K562 (cell line): ENCODE results near the gene SH3BGRL2. TPM values are rescaled to one million over a fixed set of nuclear protein-coding genes. Genes with fewer than 3 reads are reported as not detected.
A peak's percentile ranks its signal among the peaks of the same experiment; 100 is the strongest.

Experiments used
- CREB1 ChIP-seq, 2 experiments: sonication (generic) in 1 of 2; formaldehyde crosslinking in 1 of 2; IDR thresholded peaks; 2 replicates each; pipeline versions ENCODE4 v1.6.1 to v1.8.0; 2012 to 2022; ENCODE audit warnings: inconsistent platforms in 1 of 2, mild to moderate bottlenecking in 1 of 2, missing genetic modification reagents in 1 of 2, moderate library complexity in 1 of 2
- E2F4 ChIP-seq: sonication (generic); formaldehyde crosslinking; IDR thresholded peaks from 2 replicates; pipeline ENCODE4 v1.8.0; 2022; ENCODE audit warnings: mild to moderate bottlenecking, low read depth, missing genetic modification reagents
- ELK3 ChIP-seq: fragments of 450-650 bp; formaldehyde crosslinking; IDR thresholded peaks from 2 replicates; pipeline ENCODE4 v1.4.0; 2020; ENCODE audit warnings: mild to moderate bottlenecking
- LEF1 ChIP-seq: fragments of 450-650 bp; IDR thresholded peaks from 2 replicates; pipeline ENCODE4 v1.6.1; 2016; ENCODE audit warnings: mild to moderate bottlenecking
- PBX2 ChIP-seq, 2 experiments: IDR thresholded peaks in 1 of 2; conservative IDR thresholded peaks in 1 of 2; 2 replicates each; pipeline ENCODE4 v1.6.1; 2016; ENCODE audit warnings: low read depth in 2 of 2, mild to moderate bottlenecking in 1 of 2, missing compliant biosample characterization in 1 of 2, missing genetic modification characterization in 1 of 2, moderate library complexity in 1 of 2
- POLR3G ChIP-seq: IDR thresholded peaks from 2 replicates; pipeline ENCODE4 v1.6.1; 2011; ENCODE audit not compliant: insufficient read length, insufficient replicate concordance; ENCODE audit errors: extremely low read depth
- RBM14 ChIP-seq: fragments of 200-400 bp; formaldehyde crosslinking; IDR thresholded peaks from 2 replicates; pipeline ENCODE4 v1.6.1; 2018; ENCODE audit warnings: low read depth, mild to moderate bottlenecking, low read length, moderate library complexity, borderline replicate concordance; ENCODE audit not compliant: insufficient read depth
- TAL1 ChIP-seq: fragments of 450-650 bp; IDR thresholded peaks from 2 replicates; pipeline ENCODE4 v1.6.1; 2016; ENCODE audit warnings: mild to moderate bottlenecking
- TARDBP ChIP-seq: fragments of 450-650 bp; IDR thresholded peaks from 2 replicates; pipeline ENCODE4 v1.6.1; 2016
- ZC3H8 ChIP-seq: fragments of 450-650 bp; IDR thresholded peaks from 2 replicates; pipeline ENCODE4 v1.6.1; 2017
- ZNF197 ChIP-seq: fragments of 200-800 bp; sonication (Bioruptor generic); IDR thresholded peaks from 2 replicates; pipeline ENCODE4 v1.6.1; 2016; ENCODE audit warnings: low read depth, missing genetic modification characterization, missing compliant biosample characterization
- ZNF217 ChIP-seq: sonication (generic); formaldehyde crosslinking; IDR thresholded peaks from 2 replicates; pipeline ENCODE4 v1.8.0; 2022; ENCODE audit warnings: mild to moderate bottlenecking, missing genetic modification reagents
- ZNF318 ChIP-seq, 2 experiments: fragments of 450-650 bp; IDR thresholded peaks; 2 replicates each; pipeline ENCODE4 v1.6.1; 2016; ENCODE audit warnings: mild to moderate bottlenecking in 2 of 2, borderline replicate concordance in 1 of 2, low read depth in 1 of 2, moderate library complexity in 1 of 2
- ZSCAN32 ChIP-seq: fragments of 450-650 bp; formaldehyde crosslinking; IDR thresholded peaks from 2 replicates; pipeline ENCODE4 v1.4.0; 2020; ENCODE audit warnings: mild to moderate bottlenecking, moderate library complexity
- polyA plus RNA-seq, 8 experiments: library from polyadenylated mRNA; depleted of rRNA in 4 of 8; stranded (reverse) in 5 of 8; unstranded in 3 of 8; fragments of >200 nt; fragmentation: Nextera tagmentation in 2 of 8; fragmentation: Illumina TruSeq in 1 of 8; extraction: Ambion mirVana in 2 of 8; extraction: Trizol in 1 of 8; gene quantifications; 2 replicates each; pipeline versions ENCODE4 v1.2.1 to v1.2.3, GENCODE V29; 2011 to 2014; ENCODE audit warnings: inconsistent platforms in 1 of 8, missing spikeins in 1 of 8
- total RNA-seq, 7 experiments: library from RNA; depleted of rRNA in 6 of 7; stranded (reverse); fragments of >200 nt in 6 of 7; fragmentation: Illumina TruSeq in 2 of 7; extraction: Trizol in 2 of 7; gene quantifications; 2 replicates each; pipeline versions ENCODE4 v1.2.1 to v1.2.3, GENCODE V29; 2011 to 2021; ENCODE audit warnings: low replicate concordance in 1 of 7

SH3BGRL2 gene
- total and polyA plus RNA-seq, 9 of the 15 experiments (the other 6 are each of a cell fraction or from before 2014, with no cell fraction given), result 4.4 to 12.1 (median 7.3) TPM

GRCh38 chr6:79604583-79605037 lies 26.5 kb upstream of the SH3BGRL2 start (continued):
- no peak for TF ChIP-seq ELK3 (CRISPR knock-in tag)
- no peak for TF ChIP-seq E2F4 (CRISPR knock-in tag)
- TF ChIP-seq ZC3H8, result no peak
- no peak for TF ChIP-seq RBM14
- no peak for TF ChIP-seq ZSCAN32 (CRISPR knock-in tag)
- no peak for TF ChIP-seq POLR3G
- TF ChIP-seq PBX2 (CRISPR knock-in tag; IDR thresholded peaks at IDR 0.05; ENCODE audit: low read depth), result no peak
- TF ChIP-seq PBX2 (tag; conservative IDR thresholded peaks at IDR 0.05; ENCODE audit: low read depth), result peak; percentile 32; the same call in 1 of the 2 replicates
- peak; percentile 97 for TF ChIP-seq TAL1
- peak; percentile 68; the same call in 1 of the 2 replicates for TF ChIP-seq CREB1 (IDR thresholded peaks at IDR 0.05)
- TF ChIP-seq CREB1 (CRISPR knock-in tag; IDR thresholded peaks at IDR 0.05), result no peak
- TF ChIP-seq LEF1, result peak; percentile 67
- TF ChIP-seq ZNF217, result no peak
- no peak for TF ChIP-seq ZNF318 (IDR thresholded peaks at IDR 0.05; ENCODE audit: borderline replicate concordance in 1 of 2, low read depth in 1 of 2)
- no peak for TF ChIP-seq ZNF197
- TF ChIP-seq TARDBP, result no peak
